ENCODE results near the gene C16orf78. TPM values are rescaled to one million over a fixed set of nuclear protein-coding genes. Genes with fewer than 3 reads are reported as not detected.

Gene C16orf78
- total and polyA plus RNA-seq, 2 of the 8 experiments (the other 6 are each of a cell fraction or from before 2014, with no cell fraction given): not detected

DNA sequence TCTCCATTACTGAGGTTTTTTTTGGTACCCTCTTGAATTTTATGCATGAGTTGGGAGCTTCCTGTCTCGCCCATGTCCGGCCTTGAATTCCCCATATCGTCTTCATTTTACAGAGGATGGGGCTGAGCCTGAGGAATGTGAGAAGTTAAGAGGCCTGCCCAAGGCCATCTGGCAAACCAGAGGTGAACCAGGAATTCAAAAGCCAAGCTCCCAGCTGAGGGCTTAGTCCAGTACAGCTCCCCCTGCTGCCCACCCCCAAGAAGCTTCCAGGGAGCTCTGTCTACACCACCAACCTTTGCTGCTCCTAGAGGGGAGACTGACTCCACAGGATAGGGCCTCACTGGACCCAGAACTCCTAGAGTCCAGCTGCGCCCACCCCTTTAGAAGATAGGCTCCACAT, 20.7 kb upstream of the C16orf78 start:
- CTCF ChIA-PET (ENCODE audit: partially characterized antibody): interaction anchor here (0.5 to 2.1 kb wide), 38 partner anchors 9 to 632 kb away, joined by 3 to 9 read pairs (median 3); no protein-coding TSS in a partner anchor
- Histone ChIP-seq H4K91ac (replicated peaks; ENCODE audit: insufficient read length, low read length) (no peak overlapping the region), H4K5ac (ENCODE audit: insufficient read length, low read depth, low read length) (no peak overlapping the region), H2BK20ac (ENCODE audit: low read length) (no peak overlapping the region), H2BK5ac (ENCODE audit: low read depth, low read length) (no peak overlapping the region), H3K9me3 (ENCODE audit: insufficient read depth in 2 of 2, low read depth in 1 of 2, low read length in 1 of 2) (no peaks in the 10 kb centered on the region), H2BK120ac (replicated peaks; ENCODE audit: low read depth, low read length) (no peak overlapping the region), H2AFZ (ENCODE audit: low read length) (no peak overlapping the region), H2BK12ac (ENCODE audit: low read depth, low read length) (0 out of 2 replicates have a peak overlapping the region, but pooled peaks have one; percentile 55), H3K27me3 (replicated peaks in 1 of 4; ENCODE audit: control insufficient read depth in 3 of 4, extremely low read depth in 1 of 4, insufficient read depth in 3 of 4, low read length in 3 of 4) (no peaks in the 10 kb centered on the region), H4K8ac (ENCODE audit: extremely low read depth, insufficient read depth, low read length) (no peak overlapping the region), H3K9ac (replicated peaks in 1 of 4; ENCODE audit: extremely low read depth in 1 of 4, low read depth in 3 of 4, low read length in 3 of 4) (no peak overlapping the region), H3K4ac (replicated peaks; ENCODE audit: insufficient read length, low read depth, low read length) (no peak overlapping the region), H3K27ac (ENCODE audit: low read depth, low read length) (no peak overlapping the region), H4K20me1 (replicated peaks in 1 of 2; ENCODE audit: control insufficient read depth in 1 of 2, insufficient read depth in 2 of 2, low read length in 2 of 2) (peaks cover 3 to 4% of the 10 kb centered on the region in 2 experiments), H2AK5ac (ENCODE audit: low read depth, low read length) (no peak overlapping the region), H2BK15ac (ENCODE audit: low read length) (no peak overlapping the region), H3K4me2 (ENCODE audit: insufficient read depth in 1 of 2, low read depth in 2 of 2, low read length in 2 of 2) (no peak overlapping the region), H3K14ac (ENCODE audit: insufficient read length) (no peak overlapping the region), H3K4me1 (replicated peaks in 1 of 4; ENCODE audit: control insufficient read depth in 3 of 4, insufficient read depth in 4 of 4, low read length in 3 of 4) (peaks cover 0 to 4% (median 1%) of the 10 kb centered on the region in 4 experiments; a peak in 4 of 7 replicates), H3K79me2 (ENCODE audit: control insufficient read depth in 1 of 2, insufficient read depth in 2 of 2, low read length in 2 of 2) (no peaks in the 10 kb centered on the region), H3K18ac (ENCODE audit: extremely low read depth, low read length) (no peak overlapping the region), H3K23ac (ENCODE audit: insufficient read length) (no peak overlapping the region), H3K79me1 (ENCODE audit: low read depth, low read length) (no peaks in the 10 kb centered on the region), H3K4me3 (ENCODE audit: extremely low read depth in 1 of 4, insufficient read depth in 2 of 4, low read depth in 3 of 4, low read length in 4 of 4) (no peak overlapping the region), H3K56ac (replicated peaks; ENCODE audit: insufficient read length, low read depth, low read length) (no peak overlapping the region), H3K23me2 (ENCODE audit: low read depth, low read length) (no peaks in the 10 kb centered on the region), H3K36me3 (ENCODE audit: control insufficient read depth in 2 of 4, insufficient read depth in 4 of 4, low read length in 3 of 4) (no peaks in the 10 kb centered on the region)
- POLR2A ChIA-PET (ENCODE audit: partially characterized antibody): interaction anchor here (1.1 kb wide), 1 partner anchor 70 kb away, joined by 5 read pairs; no protein-coding TSS in a partner anchor
- FAIRE-seq: peak; percentile 63
- peak in 1 of 2 experiments; percentile 67 for DNase-seq (ENCODE audit: low read depth in 1 of 2, low spot score in 2 of 2)
- TF ChIP-seq CTBP2 (IDR thresholded peaks at IDR 0.05; ENCODE audit: borderline replicate concordance, insufficient read depth, insufficient read length, low read length): no peak
- no peak for TF ChIP-seq SAP30 (IDR thresholded peaks at IDR 0.05; ENCODE audit: insufficient read depth, insufficient replicate concordance, low read length)
- TF ChIP-seq, protein P1, sequence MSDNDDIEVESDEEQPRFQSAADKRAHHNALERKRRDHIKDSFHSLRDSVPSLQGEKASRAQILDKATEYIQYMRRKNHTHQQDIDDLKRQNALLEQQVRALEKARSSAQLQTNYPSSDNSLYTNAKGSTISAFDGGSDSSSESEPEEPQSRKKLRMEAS (IDR thresholded peaks at IDR 0.05): no peak
- peak; percentile 43 to 60 for TF ChIP-seq RAD21 (IDR thresholded peaks at IDR 0.05 in 1 of 2, conservative IDR thresholded peaks at IDR 0.05 in 1 of 2; ENCODE audit: low read depth in 2 of 2, low read length in 2 of 2)
- TF ChIP-seq, protein P2, sequence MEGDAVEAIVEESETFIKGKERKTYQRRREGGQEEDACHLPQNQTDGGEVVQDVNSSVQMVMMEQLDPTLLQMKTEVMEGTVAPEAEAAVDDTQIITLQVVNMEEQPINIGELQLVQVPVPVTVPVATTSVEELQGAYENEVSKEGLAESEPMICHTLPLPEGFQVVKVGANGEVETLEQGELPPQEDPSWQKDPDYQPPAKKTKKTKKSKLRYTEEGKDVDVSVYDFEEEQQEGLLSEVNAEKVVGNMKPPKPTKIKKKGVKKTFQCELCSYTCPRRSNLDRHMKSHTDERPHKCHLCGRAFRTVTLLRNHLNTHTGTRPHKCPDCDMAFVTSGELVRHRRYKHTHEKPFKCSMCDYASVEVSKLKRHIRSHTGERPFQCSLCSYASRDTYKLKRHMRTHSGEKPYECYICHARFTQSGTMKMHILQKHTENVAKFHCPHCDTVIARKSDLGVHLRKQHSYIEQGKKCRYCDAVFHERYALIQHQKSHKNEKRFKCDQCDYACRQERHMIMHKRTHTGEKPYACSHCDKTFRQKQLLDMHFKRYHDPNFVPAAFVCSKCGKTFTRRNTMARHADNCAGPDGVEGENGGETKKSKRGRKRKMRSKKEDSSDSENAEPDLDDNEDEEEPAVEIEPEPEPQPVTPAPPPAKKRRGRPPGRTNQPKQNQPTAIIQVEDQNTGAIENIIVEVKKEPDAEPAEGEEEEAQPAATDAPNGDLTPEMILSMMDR (IDR thresholded peaks at IDR 0.05; ENCODE audit: control extremely low read depth in 1 of 3, insufficient read depth in 1 of 3, low read depth in 1 of 3, low read length in 3 of 3): peak; percentile 73 to 81 (median 79)
- no peak for TF ChIP-seq TCF12 (IDR thresholded peaks at IDR 0.05; ENCODE audit: low read depth, low read length)
- TF ChIP-seq TAF1 (IDR thresholded peaks at IDR 0.05; ENCODE audit: low read depth, low read length): no peak
- no peak for TF ChIP-seq POLR2A (IDR thresholded peaks at IDR 0.05; ENCODE audit: control extremely low read depth in 1 of 2, low read depth in 2 of 2, low read length in 2 of 2)
- WGBS, 2 experiments (ENCODE audit: extremely low coverage in 1 of 2, insufficient coverage in 1 of 2, insufficient read length in 1 of 2, insufficient replicate concordance in 2 of 2, low coverage in 1 of 2, low lambda C conversion rate in 2 of 2, missing lambda C conversion rate in 1 of 2): 64% methylated on average over 4 of the region's 4 CpGs; no CpG with 5 or more reads in 1 of the 2 experiments
